Measurements from ENCODE around the gene SPATA4. TPM values are rescaled to one million over a fixed set of nuclear protein-coding genes. Genes with fewer than 3 reads are reported as not detected.

SPATA4 gene
- polyA plus RNA-seq, 1 of the 3 experiments (the other 2 are of a cell fraction) = 0.21 TPM

- no peak overlapping the region for H3K9ac ChIP-seq
- CTCF ChIA-PET = no interaction called here
- no peak overlapping the region for H2AFZ ChIP-seq (ENCODE audit: low read depth)
- no peak for TF ChIP-seq TCF12 (IDR thresholded peaks at IDR 0.05)
- TF ChIP-seq RAD21 (IDR thresholded peaks at IDR 0.05; ENCODE audit: low read length) = no peak
- no peak for TF ChIP-seq FOXM1 (IDR thresholded peaks at IDR 0.05; ENCODE audit: low read depth)
- TF ChIP-seq, protein P1, sequence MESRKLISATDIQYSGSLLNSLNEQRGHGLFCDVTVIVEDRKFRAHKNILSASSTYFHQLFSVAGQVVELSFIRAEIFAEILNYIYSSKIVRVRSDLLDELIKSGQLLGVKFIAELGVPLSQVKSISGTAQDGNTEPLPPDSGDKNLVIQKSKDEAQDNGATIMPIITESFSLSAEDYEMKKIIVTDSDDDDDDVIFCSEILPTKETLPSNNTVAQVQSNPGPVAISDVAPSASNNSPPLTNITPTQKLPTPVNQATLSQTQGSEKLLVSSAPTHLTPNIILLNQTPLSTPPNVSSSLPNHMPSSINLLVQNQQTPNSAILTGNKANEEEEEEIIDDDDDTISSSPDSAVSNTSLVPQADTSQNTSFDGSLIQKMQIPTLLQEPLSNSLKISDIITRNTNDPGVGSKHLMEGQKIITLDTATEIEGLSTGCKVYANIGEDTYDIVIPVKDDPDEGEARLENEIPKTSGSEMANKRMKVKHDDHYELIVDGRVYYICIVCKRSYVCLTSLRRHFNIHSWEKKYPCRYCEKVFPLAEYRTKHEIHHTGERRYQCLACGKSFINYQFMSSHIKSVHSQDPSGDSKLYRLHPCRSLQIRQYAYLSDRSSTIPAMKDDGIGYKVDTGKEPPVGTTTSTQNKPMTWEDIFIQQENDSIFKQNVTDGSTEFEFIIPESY (IDR thresholded peaks at IDR 0.05; ENCODE audit: borderline replicate concordance, low read depth) = no peak
- TF ChIP-seq RFX5 (IDR thresholded peaks at IDR 0.05; ENCODE audit: low read length) = no peak
- no peak for TF ChIP-seq CHD2 (IDR thresholded peaks at IDR 0.05; ENCODE audit: low read length, partially characterized antibody)
- no peak for TF ChIP-seq EZH2phosphoT487 (IDR thresholded peaks at IDR 0.05; ENCODE audit: borderline replicate concordance, low read depth)
- no peaks in the 10 kb centered on the region for H3K79me2 ChIP-seq (ENCODE audit: insufficient read depth)
- peaks cover 0 to 6% of the 10 kb centered on the region in 2 experiments; a peak in 2 of 4 replicates for H3K4me1 ChIP-seq (ENCODE audit: control insufficient read depth in 1 of 2, insufficient read depth in 2 of 2, low read depth in 1 of 2, low read length in 1 of 2)
- no peak for DNase-seq
- H3K4me2 ChIP-seq = no peak overlapping the region
- 75% methylated on average over 7 of the region's 8 CpGs for WGBS (ENCODE audit: low lambda C conversion rate)
- no peak overlapping the region for H3K4me3 ChIP-seq (ENCODE audit: low read depth in 2 of 2, low read length in 1 of 2)
- H4K20me1 ChIP-seq (ENCODE audit: insufficient read depth) = no peaks in the 10 kb centered on the region
- H3F3A ChIP-seq (replicated peaks; ENCODE audit: insufficient read depth) = peaks cover 15% of the 10 kb centered on the region
- H3K9me3 ChIP-seq = no peaks in the 10 kb centered on the region
- no peaks in the 10 kb centered on the region for H3K9me2 ChIP-seq
- no peaks in the 10 kb centered on the region for H3K36me3 ChIP-seq (replicated peaks in 1 of 2; ENCODE audit: control insufficient read depth in 1 of 2, insufficient read depth in 2 of 2, low read length in 1 of 2)
- H3K27me3 ChIP-seq (ENCODE audit: insufficient read depth) = no peaks in the 10 kb centered on the region
- H3K27ac ChIP-seq (ENCODE audit: low read depth in 2 of 2, low read length in 1 of 2) = no peak overlapping the region
- POLR2A ChIA-PET = no interaction called here
Measured at GRCh38 chr4:176198316-176198903, 3.0 kb upstream of the SPATA4 start.

DNA sequence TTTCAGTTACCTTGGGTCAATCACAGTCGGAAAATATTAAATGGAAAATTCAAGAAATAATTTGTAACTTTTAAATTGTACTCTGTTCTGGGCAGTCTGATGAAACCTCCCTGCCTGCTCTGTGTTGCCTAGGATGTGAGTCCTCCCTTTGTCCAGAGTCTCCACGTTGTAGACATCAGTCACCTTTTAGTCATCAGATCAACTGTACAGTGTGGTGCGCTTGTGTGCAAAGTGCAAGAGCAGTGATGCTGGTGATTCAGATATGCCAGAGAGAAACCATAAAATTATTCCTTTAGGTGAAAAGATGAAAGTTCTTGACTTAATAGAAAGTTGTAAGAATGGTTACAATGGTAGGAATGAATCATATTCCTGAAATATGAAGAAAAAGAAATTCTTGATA, 1.4 kb downstream of the SPATA4 start:
- POLR2A ChIA-PET = no interaction called here
- Histone ChIP-seq H3K9me3 (no peaks in the 10 kb centered on the region), H3K4me2 (peak overlapping the region; percentile 56), H3K79me2 (ENCODE audit: insufficient read depth) (no peaks in the 10 kb centered on the region), H3K9ac (peak overlapping the region; percentile 57; the same call in 1 of the 2 replicates), H3K27ac (ENCODE audit: low read depth in 2 of 2, low read length in 1 of 2) (peak overlapping the region in 1 of 2 experiments; percentile 62; a peak in 2 of 4 replicates), H3F3A (replicated peaks; ENCODE audit: insufficient read depth) (peaks cover 33% of the 10 kb centered on the region), H3K27me3 (ENCODE audit: insufficient read depth) (no peaks in the 10 kb centered on the region), H2AFZ (ENCODE audit: low read depth) (peak overlapping the region; percentile 64; the same call in 1 of the 2 replicates), H3K4me1 (ENCODE audit: control insufficient read depth in 1 of 2, insufficient read depth in 2 of 2, low read depth in 1 of 2, low read length in 1 of 2) (peaks cover 12 to 18% of the 10 kb centered on the region in 2 experiments; a peak in 3 of 4 replicates), H3K9me2 (no peaks in the 10 kb centered on the region), H4K20me1 (ENCODE audit: insufficient read depth) (no peaks in the 10 kb centered on the region), H3K36me3 (replicated peaks in 1 of 2; ENCODE audit: control insufficient read depth in 1 of 2, insufficient read depth in 2 of 2, low read length in 1 of 2) (no peaks in the 10 kb centered on the region), H3K4me3 (ENCODE audit: low read depth in 2 of 2, low read length in 1 of 2) (no peak overlapping the region)
- CTCF ChIA-PET = no interaction called here
- TF ChIP-seq USF2 (IDR thresholded peaks at IDR 0.05; ENCODE audit: borderline replicate concordance, low read depth, low read length) (no peak), GABPA (IDR thresholded peaks at IDR 0.05; ENCODE audit: low read depth) (no peak), FOXJ3 (CRISPR knock-in tag; IDR thresholded peaks at IDR 0.05) (no peak), ELF1 (IDR thresholded peaks at IDR 0.05) (no peak), JUND (IDR thresholded peaks at IDR 0.05) (no peak), FOSL2 (IDR thresholded peaks at IDR 0.05; ENCODE audit: borderline replicate concordance, low read depth) (peak; percentile 27; the same call in 1 of the 2 replicates), RXRA (IDR thresholded peaks at IDR 0.05; ENCODE audit: borderline replicate concordance, low read depth) (no peak)
- no peak for DNase-seq
- 18% methylated on average over 3 of the region's 3 CpGs for WGBS (ENCODE audit: low lambda C conversion rate)

All from SK-N-SH (cell line).